Measurements from ENCODE around the gene PLA2G4C. TPM values are rescaled to one million over a fixed set of nuclear protein-coding genes. Genes with fewer than 3 reads are reported as not detected.

The PLA2G4C gene
- total RNA-seq, 2 donors from 2014 or later, result 23.2 to 40.0 TPM

GRCh38 chr19:48043675-48044258, 66.8 kb downstream of the PLA2G4C start, which contains the start of gene CABP5:
TSS of gene CABP5 (minus strand) at chr19:48044079. CDS start at chr19:48043922, 157 bp downstream.
- no peak for DNase-seq (ENCODE audit: low spot score)
- no peaks in the 10 kb centered on the region for H3K9me3 ChIP-seq
- H3K27ac ChIP-seq, result no peak within 1 kb of the TSS
- no peaks in the 10 kb centered on the region for H3K4me1 ChIP-seq
- TF ChIP-seq CTCF (IDR thresholded peaks at IDR 0.05), result no peak
- H3K27me3 ChIP-seq, result no peaks in the 10 kb centered on the region
- no peaks in the 10 kb centered on the region for H3K36me3 ChIP-seq
- no peak within 1 kb of the TSS for H3K4me3 ChIP-seq

DNA sequence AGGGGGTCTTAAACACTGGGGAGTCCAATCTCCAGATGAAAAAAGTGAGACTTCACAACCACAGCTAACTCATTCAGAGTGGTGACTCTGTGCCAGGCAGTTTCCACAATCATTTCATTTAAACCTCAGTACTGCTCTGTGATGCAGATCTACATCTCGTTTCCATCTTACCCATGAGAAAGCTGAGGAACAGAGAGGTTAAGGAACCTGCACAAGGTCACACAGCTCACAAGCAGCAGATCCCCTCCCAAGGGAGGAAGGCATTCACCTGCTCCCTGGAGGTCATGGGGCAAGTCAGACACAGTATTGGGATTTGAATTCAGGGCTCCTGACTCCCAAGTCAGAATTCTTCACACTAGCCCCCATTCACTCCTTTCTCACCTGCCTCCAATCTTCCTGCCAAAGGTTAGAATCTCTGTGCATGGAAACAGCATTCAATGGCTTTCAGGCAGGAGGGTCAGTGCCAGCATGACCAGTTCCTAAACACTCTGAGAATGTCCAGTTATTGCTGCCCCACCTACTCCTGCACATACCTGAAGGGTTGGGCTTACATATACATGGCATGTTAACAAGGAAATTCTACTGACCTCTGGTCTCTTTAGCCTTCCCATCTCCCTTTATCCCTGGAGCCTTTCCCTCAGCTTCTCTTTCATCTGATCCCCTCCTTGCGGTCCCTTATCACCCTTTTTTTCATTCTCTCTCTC, 68.6 kb downstream of the PLA2G4C start:
- H3K36me3 ChIP-seq, result no peaks in the 10 kb centered on the region
- H3K27ac ChIP-seq, result no peak overlapping the region
- peaks cover 0 to 5% of the 10 kb centered on the region in 2 donors for H3K9me3 ChIP-seq
- DNase-seq (ENCODE audit: low spot score), result no peak
- no peaks in the 10 kb centered on the region for H3K27me3 ChIP-seq
- no peak for TF ChIP-seq CTCF (IDR thresholded peaks at IDR 0.05)
- no peak overlapping the region for H3K4me3 ChIP-seq
- H3K4me1 ChIP-seq, result no peaks in the 10 kb centered on the region

DNA sequence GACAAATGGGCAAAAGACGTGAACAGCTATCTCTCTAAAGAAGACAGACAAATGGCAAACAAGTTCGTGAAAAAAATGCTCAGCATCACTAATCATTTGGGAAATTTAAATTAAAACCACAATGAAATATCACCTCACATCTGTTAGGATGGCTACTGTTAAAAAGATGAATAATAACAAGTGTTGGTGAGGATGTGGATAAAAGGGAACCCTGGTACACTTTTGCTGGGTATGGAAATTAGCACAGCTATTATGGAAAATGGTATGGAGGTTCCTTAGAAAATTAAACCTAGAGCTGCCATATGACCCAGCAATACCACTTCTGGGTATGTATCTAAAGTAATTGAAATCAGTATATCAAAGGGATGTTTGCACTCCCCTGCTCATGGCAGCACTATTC, 73.9 kb downstream of the PLA2G4C start:
- no peak overlapping the region for H3K4me3 ChIP-seq
- no peaks in the 10 kb centered on the region for H3K4me1 ChIP-seq
- H3K27ac ChIP-seq, result no peak overlapping the region
- H3K27me3 ChIP-seq, result no peaks in the 10 kb centered on the region
- no peaks in the 10 kb centered on the region for H3K36me3 ChIP-seq
- TF ChIP-seq CTCF (IDR thresholded peaks at IDR 0.05), result no peak
- peaks cover 0 to 15% of the 10 kb centered on the region in 2 donors for H3K9me3 ChIP-seq
- no peak for DNase-seq (ENCODE audit: low spot score)

DNA sequence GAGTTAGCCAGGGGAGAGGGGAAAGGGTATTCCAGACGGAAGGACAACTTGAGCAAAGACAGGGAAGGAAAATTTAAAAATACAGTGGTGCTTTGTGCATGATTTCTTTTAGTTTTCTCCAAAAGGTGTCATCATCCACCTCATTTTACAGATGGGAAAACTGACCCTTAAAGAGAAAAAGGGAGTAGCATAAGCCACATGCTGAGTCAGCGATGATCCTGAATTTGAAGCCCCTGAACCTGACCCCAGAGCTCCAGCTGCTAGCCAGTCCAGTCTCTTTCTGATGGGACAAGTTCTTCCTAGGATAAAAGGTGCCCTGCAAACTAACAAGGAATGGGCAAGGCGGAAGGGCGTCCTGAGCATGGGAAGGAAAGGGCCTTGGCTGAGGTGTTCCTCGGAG, 77.0 kb downstream of the PLA2G4C start:
- Histone ChIP-seq H3K27ac (no peak overlapping the region), H3K4me3 (no peak overlapping the region), H3K36me3 (no peaks in the 10 kb centered on the region), H3K9me3 (peaks cover 0 to 15% of the 10 kb centered on the region in 2 donors), H3K27me3 (no peaks in the 10 kb centered on the region), H3K4me1 (no peaks in the 10 kb centered on the region)
- DNase-seq (ENCODE audit: low spot score), result no peak
- TF ChIP-seq CTCF (IDR thresholded peaks at IDR 0.05), result no peak

DNA sequence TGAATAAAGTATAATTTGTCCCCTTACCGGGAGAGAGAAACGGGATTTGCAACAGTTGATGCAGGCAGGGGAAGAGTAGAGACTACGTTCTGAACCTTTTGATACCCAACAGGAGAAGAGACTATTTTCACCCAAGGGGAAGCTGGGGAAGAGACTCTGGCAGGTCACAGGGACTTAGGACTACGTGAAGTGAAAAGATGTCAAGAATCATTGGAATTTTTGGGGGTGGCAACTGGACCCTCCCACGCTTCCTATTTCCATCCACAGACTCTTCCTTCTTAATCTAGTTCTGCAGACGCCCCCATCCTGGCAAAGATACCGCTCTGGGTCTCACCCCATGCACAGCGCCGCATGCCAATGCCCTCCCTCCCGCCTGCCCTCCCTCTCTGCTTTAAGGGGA, 80.5 kb downstream of the PLA2G4C start:
- no peaks in the 10 kb centered on the region for H3K36me3 ChIP-seq
- no peaks in the 10 kb centered on the region for H3K27me3 ChIP-seq
- H3K9me3 ChIP-seq, result no peaks in the 10 kb centered on the region
- DNase-seq (ENCODE audit: low spot score), result no peak
- H3K4me3 ChIP-seq, result no peak overlapping the region
- no peak overlapping the region for H3K27ac ChIP-seq
- no peak for TF ChIP-seq CTCF (IDR thresholded peaks at IDR 0.05)
- H3K4me1 ChIP-seq, result no peaks in the 10 kb centered on the region

All from right atrium auricular region (tissue), 2 donors.